Neutrophil (primary cell): ENCODE measurements around the gene GNAI1.

Experiments
- H3K27ac ChIP-seq: fragments of 200-600 bp; sonication (generic); 2 replicates; pipeline ENCODE4 v1.5.1; 2016; ENCODE audit warnings: mild to moderate bottlenecking, moderate library complexity
- H3K27me3 ChIP-seq: fragments of 200-600 bp; sonication (generic); 2 replicates; pipeline ENCODE4 v1.6.0; 2016; ENCODE audit warnings: mild to moderate bottlenecking
- H3K36me3 ChIP-seq: fragments of 200-600 bp; sonication (generic); 2 replicates; pipeline ENCODE4 v1.5.1; 2017
- H3K4me1 ChIP-seq, 2 experiments: fragments of 200-600 bp in 1 of 2; sonication (generic) in 1 of 2; 1 replicate in 1 of 2; 2 replicates in 1 of 2; pipeline versions ENCODE4 v1.5.1 to v1.6.1; 2013 to 2016; ENCODE audit warnings: low read depth in 1 of 2, low read length in 1 of 2, mild to moderate bottlenecking in 1 of 2, moderate library complexity in 1 of 2; ENCODE audit not compliant: control insufficient read depth in 1 of 2, insufficient read depth in 1 of 2
- H3K4me3 ChIP-seq, 2 experiments: fragments of 200-600 bp in 1 of 2; sonication (generic) in 1 of 2; 1 replicate in 1 of 2; 2 replicates in 1 of 2; pipeline ENCODE4 v1.5.1; 2013 to 2016; ENCODE audit warnings: low read depth in 1 of 2, low read length in 1 of 2, mild to moderate bottlenecking in 1 of 2, moderate library complexity in 1 of 2
- H3K9me3 ChIP-seq: fragments of 200-600 bp; sonication (generic); 2 replicates; pipeline ENCODE4 v1.5.1; 2016
- CTCF ChIP-seq: fragments of 200-600 bp; sonication (generic); IDR thresholded peaks from 2 replicates; pipeline ENCODE4 v1.5.1; 2016; ENCODE audit warnings: antibody characterized with exemption

GNAI1 gene

GRCh38 chr7:80275192-80275605 lies 140.6 kb downstream of the GNAI1 start:
- H3K4me1 ChIP-seq = no peaks in the 10 kb centered on the region
- TF ChIP-seq CTCF = no peak

More at GRCh38 chr7:80275192-80275605, 140.6 kb downstream of the GNAI1 start:
- Histone ChIP-seq H3K27me3 (no peaks in the 10 kb centered on the region), H3K9me3 (no peaks in the 10 kb centered on the region), H3K27ac (no peak overlapping the region), H3K36me3 (no peaks in the 10 kb centered on the region), H3K4me3 (no peak overlapping the region)
